ENCODE measurements around the gene POLD2.
A peak's percentile ranks its signal among the peaks of the same experiment; 100 is the strongest.

POLD2 gene

DNA sequence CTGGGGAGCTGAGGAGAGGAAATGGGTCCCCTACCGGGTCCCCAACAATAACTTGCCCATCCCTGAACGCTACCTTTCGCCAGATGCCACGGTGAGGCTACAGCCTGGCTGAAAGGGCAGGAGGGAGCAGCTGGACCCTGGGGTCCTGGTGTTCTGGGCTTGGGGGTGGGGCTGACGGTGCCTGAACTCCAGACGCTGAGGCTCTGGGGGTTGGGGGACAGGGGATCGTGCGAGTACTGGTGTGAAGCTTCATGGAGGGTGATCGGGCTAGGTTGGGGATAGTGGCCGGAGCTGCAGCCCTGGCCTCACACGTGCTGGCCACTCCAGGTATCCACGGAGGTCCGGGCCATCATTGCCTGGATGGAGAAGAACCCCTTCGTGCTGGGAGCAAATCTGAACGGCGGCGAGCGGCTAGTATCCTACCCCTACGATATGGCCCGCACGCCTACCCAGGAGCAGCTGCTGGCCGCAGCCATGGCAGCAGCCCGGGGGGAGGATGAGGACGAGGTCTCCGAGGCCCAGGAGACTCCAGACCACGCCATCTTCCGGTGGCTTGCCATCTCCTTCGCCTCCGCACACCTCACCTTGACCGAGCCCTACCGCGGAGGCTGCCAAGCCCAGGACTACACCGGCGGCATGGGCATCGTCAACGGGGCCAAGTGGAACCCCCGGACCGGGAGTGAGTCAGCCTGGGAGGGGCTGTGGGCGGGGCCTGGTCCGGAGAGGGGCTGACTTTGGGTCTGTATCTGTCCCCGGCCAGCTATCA is 10.9 kb downstream of the POLD2 start:
- no peak for DNase-seq

DNA sequence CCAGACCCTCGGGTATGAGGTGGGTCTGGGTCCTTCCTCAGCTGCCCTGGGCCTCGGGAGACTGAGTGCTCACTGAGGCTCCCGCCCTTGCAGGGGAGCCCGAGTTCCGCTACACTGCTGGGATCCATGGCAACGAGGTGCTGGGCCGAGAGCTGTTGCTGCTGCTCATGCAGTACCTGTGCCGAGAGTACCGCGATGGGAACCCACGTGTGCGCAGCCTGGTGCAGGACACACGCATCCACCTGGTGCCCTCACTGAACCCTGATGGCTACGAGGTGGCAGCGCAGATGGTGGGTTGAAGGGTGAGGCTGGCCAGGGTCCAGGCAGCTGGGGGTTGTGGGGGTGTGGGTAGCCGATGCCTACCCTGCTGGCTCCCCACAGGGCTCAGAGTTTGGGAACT is 11.6 kb downstream of the POLD2 start:
- DNase-seq = no peak

DNA sequence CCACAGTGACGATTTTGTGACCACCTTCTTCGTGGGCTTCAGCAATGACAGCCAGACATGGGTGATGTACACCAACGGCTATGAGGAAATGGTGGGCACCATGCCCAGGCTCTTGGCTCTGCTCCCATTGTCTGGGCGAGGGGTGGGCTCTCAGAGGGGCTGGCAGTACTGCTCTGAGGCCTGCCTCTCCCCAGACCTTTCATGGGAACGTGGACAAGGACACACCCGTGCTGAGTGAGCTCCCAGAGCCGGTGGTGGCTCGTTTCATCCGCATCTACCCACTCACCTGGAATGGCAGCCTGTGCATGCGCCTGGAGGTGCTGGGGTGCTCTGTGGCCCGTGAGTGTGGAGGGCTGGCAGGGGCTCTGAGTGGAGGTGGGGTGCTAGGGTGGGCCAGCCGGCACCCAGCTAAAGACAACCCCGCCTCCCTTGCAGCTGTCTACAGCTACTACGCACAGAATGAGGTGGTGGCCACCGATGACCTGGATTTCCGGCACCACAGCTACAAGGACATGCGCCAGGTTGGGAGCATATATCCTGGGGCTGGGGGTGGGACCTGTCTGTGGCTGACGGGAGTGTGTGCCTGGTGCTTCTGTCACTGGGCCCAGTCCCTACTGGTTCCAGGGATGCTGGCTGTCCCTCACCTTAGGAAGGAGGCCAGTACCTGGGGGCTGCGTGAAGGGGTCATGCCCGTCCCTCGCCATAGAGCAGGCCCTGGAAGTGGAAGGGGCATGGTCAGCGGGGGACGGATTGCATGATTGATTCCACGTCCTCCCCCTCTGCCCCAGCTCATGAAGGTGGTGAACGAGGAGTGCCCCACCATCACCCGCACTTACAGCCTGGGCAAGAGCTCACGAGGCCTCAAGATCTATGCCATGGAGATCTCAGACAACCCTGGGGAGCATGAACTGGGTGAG is 12.4 kb downstream of the POLD2 start:
- no peak for DNase-seq

- no peak for DNase-seq
These were observed 13.4 kb downstream of the POLD2 start for GRCh38 chr7:44109991-44110390.

DNA sequence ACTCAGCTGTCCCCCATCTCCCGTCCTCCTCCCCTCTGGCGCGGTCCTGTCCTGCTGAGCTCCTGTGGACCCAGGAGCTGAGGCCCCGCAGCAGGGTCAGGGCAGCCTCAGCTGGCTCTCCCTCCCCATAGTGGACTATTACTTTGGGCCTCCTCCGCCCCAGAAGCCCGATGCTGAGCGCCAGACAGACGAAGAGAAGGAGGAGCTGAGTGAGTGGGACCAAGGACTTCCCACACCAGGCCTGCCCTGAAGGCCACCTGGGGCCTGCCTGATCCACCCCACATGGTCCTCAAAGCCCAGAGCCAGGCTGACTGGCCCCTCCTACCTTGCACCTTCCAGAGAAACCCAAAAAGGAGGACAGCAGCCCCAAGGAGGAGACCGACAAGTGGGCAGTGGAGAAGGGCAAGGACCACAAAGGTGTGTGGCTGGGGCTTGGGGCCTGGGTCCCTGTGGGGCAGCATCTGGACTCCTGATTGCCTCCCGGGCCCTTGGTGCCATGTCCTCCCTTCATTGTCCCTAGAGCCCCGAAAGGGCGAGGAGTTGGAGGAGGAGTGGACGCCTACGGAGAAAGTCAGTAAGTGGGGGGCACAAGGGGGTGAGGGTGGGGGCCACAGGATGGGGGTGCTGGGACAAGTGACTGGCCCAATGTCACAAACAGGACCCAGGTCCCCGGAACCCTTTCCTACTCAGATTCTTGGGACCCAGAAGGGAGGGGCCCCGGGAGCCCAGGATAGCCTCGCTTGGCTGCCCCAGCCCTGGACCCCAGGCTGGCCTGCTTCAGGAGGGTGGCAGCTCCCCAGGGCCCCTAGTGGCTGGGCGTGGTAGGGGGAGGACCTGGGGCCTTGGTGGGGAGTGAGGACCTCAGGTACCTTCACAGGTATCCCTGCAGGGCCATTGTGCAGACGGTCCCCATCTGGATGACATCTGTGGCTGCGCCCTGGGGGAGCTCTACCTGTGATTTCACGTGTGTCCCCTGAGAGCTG is 14.3 kb downstream of the POLD2 start:
- DNase-seq = no peak

DNA sequence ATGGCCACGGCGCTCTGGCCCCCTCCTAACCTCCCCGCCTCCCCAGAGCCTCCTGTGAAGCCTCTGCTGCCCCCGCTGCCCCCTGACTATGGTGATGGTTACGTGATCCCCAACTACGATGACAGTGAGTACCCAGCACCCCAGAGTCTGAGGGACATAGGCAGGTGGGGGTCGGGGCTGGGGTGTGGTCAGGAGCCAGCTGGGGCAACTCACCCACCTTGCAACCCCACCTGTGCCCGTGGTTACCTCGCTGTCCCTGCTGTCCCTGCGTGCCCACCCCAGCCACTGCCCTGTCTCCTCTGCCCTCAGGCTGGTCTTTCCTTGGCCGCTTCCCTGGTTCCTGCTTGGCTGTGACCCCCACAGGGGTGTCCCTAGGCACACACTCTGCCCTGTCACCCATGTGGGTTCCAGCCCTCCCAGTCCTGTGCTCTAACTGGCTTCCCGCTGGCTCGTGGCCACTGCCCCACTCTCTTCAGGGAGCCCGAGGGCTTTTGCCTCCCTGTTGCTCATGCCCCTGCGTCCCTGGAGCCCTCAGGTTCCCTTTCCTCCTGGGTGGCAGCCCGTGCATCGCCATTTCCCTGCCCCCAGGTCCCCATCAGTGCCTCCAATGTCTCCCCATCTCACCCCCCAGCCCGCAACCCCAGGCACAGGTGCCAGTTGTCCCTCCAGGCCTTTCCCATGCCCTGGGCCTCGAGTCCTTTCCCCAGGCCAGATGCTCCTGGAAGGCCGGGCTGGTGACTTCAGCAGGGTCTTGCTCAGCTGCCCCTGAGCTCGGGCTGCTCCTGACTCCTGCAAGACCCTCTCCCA is 15.2 kb downstream of the POLD2 start:
- DNase-seq = no peak

DNA sequence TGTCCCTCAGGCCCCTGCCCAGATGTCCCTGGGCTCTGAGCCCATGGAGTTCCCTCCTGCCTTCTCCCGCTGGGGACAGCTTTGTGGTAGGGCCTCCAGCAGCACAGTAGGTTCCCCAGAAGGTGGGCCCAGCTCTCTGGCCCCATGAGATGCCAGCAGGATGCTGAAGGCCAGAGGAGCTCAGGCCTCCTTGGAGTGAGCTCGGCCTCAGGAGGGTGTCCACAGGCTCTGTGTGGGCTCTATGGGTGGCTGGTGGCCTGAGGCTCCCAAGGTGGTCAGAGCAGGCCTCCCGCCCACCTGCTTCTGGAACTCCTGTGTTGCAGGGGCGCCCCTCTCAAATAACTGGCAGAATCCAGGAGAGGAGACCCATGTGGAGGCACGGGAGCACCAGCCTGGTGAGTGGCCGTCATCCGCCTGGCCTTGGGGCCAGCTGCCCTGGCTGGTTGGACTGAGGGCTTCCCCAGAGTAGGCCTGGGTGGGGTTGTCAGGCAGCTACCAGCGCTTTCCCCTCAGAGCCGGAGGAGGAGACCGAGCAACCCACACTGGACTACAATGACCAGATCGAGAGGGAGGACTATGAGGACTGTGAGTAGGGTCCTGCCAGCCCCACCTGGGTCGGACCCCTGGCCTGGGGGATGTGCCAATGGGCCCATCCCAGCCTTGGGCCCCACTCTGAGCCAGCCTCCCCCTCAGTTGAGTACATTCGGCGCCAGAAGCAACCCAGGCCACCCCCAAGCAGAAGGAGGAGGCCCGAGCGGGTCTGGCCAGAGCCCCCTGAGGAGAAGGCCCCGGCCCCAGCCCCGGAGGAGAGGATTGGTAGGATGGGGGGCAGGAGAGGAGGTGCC is 16.0 kb downstream of the POLD2 start:
- DNase-seq = no peak

- DNase-seq = no peak
These were observed 16.9 kb downstream of the POLD2 start for GRCh38 chr7:44106311-44107065.

DNA sequence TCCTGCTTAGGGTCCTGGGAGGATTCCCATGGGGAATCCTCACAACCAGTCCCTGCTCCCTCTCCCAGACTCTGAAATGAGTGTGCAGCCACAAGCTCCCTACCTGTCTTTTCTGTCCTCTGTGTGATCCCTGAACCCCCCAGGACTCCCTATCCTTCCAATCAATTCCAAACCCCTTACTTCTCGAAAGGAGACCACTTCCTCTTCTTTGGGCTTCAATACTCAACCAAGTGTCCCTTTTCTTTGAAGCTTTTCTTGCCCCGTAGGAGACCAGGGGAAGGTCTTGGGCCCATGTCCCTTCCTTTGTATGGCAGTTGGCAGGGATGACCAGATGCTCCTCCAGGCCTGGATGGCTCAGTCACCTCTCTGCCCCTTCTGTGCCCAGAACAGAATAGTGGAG is 17.5 kb downstream of the POLD2 start:
- no peak for DNase-seq

GRCh38 chr7:44104860-44105771 is 18.2 kb downstream of the POLD2 start:
- DNase-seq = no peak

- peak; percentile 18 to 36 (median 24) for DNase-seq
These were observed 19.2 kb downstream of the POLD2 start, which contains the start of gene AEBP1 for GRCh38 chr7:44103923-44104859. TSS of gene AEBP1 (plus strand) at chr7:44104345. CDS start at chr7:44104666, 321 bp downstream.

- no peak for DNase-seq
These were observed 19.8 kb downstream of the POLD2 start for GRCh38 chr7:44103566-44103922.

DNA sequence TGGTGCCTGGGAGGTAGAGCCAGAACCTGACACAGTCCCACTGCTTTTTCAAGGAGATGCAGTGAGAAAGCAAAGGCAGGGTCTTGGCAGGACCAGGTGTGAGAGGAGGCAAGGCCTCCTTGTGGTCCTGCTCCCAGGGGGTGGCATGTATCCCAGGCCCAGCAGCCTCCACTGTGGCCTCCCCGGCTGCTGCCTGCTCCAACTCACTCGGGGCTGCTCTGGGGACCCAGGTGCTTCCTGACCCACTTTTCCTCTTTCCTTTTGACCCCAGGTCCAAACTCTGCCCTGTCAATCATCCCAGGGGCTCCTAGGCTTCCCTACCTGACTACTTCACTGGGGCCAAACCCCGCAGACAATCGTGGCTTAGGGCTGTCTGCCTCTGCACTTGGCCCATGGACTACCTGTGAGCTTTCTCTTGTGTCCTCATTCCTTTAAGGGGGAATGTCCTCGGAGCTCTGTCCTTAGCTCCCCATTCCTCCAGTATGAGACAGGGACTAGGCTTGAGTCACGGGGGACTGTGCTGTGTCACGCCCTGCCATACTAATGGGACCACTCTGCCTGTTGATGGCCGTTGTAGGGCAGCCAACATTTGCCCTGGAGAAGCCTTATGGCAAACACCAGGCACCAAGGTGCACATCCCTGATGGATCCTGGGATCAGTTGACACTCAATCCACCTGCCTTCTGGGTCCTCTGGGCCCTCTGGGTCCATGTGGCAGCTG is 20.3 kb downstream of the POLD2 start:
- no peak for DNase-seq

DNA sequence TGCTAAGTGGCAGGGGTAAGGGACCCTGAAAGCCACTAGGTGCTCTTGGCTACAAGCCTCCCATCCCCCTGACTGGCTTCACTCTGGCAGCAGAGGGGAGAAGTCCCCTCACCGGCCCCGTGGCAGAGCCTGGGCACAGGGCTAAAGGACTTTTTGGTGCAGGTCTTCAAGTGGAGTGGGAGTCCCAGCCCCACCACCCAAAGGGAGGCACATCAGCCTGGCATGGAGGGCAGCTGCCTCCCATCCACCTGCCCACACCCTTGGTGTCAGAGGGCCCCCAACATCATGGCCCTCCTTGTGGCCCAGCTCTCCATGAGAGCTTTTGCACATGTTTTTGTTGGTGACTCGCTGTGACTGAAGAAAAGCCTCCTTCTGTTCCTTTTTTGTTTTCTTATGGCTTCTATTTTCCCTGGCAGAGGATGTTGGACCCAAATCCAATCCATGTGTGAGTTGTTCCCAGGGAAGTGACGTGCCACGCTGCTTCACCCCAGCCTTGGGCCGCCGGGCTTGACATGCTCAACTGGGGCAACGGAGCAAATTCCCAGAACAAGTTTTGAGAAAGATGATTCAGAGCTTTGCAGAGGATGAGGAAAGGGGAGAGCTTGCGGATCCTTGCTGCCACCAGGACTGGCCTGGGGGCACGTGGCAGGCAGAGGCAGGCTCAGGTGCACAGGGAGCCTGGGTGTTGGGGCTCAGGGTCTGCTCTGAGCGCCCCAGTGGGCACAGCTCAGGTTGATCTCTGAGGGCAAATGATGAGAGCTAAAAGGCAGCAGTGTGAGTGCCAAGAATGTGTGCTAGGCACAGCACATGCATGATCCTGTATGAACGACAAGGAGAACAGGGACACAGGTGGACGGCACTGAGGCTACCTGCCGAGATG is 21.1 kb downstream of the POLD2 start:
- DNase-seq = no peak

- no peak for DNase-seq
These were observed 21.9 kb downstream of the POLD2 start for GRCh38 chr7:44101303-44101965.
